GM19025 (cell line): ENCODE data around the gene ISCU.
"Not testable (repeated sequence)": the region's sequence is repeated elsewhere in the genome, so short reads cannot be mapped to it uniquely, and the experiment has no call there.

Experiments used
- ATAC-seq: cut with Tn5 transposase; IDR thresholded peaks from one replicate; pipeline ENCODE4 v1.9.1; 2021; ENCODE audit warnings: mild to moderate bottlenecking, low read depth, moderate library complexity; ENCODE audit not compliant: unreplicated experiment

Gene ISCU

DNA sequence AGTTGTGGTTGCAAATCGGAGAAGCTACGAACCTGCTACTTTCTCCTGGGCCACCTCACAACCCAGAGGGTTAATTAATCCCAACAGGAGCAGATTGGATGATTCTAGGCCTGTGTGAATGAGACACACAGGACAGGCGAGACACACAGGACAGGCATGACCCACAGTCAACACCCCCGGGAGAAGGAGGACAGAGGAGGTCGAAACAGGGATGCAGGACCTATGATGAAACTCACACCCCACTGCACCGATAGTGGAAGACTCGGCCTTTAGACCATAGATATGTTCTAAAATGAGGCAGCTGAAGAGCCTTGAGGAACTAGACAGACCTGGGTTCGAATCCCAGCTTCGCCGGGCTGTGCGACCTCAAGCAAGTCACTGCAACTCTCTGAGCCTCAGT, 23.9 kb downstream of the ISCU start:
- no peak for ATAC-seq

DNA sequence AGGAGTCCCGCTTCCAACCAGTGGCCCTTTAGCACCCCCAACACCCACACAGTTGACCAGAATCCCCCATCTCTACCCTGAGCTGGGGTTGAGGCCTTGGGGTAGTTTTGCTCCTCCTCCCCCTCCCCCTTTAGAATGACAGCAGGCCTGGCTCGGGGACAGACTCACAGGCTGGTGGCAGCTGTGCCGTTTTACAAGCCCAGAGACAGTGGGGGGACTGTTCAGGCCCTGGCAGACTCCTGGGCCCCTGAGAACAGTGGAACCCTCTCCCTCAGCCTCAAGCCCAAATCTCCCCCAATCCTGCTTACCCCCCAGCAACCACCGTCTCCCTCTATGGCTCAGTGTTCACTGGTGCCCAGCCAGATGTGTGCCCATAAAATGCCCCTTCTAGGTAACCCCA, 25.4 kb downstream of the ISCU start:
- ATAC-seq, result no peak

- no peak for ATAC-seq
These were observed 26.8 kb downstream of the ISCU start for GRCh38 chr12:108589028-108589839.

- no peak for ATAC-seq
These were observed 27.4 kb downstream of the ISCU start for GRCh38 chr12:108589840-108590229.

- not testable (repeated sequence) for ATAC-seq
These were observed 28.1 kb downstream of the ISCU start for GRCh38 chr12:108590463-108590862.

DNA sequence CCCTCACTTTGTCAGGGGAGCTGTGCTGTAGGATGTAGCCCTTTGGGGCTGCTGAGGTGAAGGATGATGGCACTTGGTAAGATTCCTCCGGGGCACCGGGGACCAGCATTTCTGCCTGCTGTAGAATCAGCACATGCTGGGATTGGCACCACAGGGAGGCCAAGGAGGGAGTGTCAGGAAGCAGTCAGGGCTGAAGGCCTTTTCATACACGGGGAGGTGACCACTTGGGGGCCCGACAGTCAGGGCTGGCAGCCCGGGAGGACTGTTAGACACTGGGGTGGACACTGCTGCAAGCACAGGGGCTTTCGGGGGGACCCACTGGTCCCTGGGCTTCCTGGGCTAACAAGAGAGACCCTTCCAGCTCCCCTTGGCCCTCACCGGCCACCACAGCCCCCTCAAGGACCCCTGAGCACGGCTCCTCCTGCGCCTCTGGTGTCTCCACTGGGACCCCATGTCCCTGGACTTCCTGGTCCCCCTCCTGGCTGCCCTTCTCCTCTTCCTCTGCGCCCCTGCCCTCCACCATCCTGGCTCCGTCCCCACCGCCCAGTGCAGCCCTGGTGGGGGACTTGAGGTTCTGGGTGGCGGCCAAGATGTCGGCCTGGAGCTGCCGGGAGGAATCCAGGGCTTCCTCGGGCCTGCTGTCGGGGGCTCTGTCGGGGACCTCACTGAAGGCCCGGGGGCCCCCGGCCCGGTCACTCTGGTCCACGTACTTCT, 29.0 kb downstream of the ISCU start:
- no peak for ATAC-seq

GRCh38 chr12:108592033-108592909, 29.9 kb downstream of the ISCU start:
- ATAC-seq, result no peak

- ATAC-seq, result no peak
These were observed 32.0 kb downstream of the ISCU start for GRCh38 chr12:108594323-108594903.

DNA sequence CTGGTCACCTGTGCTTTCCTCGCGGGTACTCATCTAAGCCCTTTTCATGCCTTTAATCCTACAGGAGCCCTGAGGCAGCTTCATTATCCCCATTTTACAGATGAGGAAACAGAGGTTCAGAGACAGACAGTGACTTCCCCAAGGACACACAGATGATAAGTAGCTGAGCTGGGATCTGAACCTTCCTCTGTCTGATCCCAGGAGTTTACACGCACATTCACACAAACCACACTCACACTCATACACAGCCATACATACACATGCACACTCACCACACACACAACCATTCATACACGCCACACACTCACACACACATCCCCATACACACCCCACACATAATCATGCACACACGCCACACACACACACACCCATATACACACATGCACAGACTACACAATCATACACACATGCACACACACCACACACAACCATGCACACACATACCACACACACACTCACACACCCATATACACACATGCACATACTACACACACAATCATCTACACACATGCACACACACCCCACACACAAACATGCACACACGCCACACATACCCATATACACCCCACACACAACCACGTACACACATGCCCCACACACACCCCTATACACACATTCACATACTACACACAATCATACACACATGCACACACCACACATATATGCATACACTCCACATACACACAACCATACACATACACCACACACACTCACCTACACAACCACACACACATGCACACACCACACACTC, 32.7 kb downstream of the ISCU start:
- ATAC-seq, result no peak

GRCh38 chr12:108595711-108596647, 33.6 kb downstream of the ISCU start:
- ATAC-seq, result no peak

- no peak for ATAC-seq
These were observed 34.6 kb downstream of the ISCU start for GRCh38 chr12:108596854-108597558.

- no peak for ATAC-seq
These were observed 35.4 kb downstream of the ISCU start, which contains the start of gene TMEM119 for GRCh38 chr12:108597559-108598471. Gene TMEM119 (minus strand): TSS chr12:108598084. CDS start chr12:108592383, 5,701 bp downstream.

DNA sequence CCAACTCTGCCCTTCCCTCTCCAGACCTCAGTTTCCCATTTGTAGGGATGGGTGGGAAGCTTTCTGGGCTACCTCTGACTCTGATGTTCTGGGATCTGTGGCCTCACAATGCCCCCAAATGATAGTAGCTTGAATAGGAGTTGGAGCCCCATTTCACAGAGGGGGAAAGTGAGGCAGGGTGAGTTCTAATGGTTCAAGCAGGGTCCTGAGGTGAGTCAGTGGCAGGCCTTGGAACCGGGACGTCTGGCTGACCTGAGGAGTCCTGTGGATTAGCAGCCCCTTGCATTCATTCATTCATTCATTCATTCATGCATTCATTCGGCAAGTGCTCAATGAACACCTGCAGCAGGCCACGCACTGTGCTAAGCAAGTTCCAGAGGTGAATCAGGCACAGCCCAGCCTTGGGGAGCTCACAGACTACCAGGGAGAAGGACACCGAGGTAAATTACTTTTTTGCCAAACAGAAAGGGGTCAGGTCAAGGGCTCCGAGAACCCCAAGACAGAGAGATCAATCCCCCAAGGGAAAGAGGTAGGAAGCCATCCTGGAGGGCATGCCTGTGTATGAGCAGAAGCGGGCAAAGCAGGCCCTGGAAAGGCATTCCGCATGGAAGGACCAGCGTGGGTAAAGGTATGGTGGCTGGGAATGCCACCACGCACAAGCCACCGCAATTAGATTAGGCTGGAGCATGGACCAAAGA, 36.3 kb downstream of the ISCU start:
- no peak for ATAC-seq

DNA sequence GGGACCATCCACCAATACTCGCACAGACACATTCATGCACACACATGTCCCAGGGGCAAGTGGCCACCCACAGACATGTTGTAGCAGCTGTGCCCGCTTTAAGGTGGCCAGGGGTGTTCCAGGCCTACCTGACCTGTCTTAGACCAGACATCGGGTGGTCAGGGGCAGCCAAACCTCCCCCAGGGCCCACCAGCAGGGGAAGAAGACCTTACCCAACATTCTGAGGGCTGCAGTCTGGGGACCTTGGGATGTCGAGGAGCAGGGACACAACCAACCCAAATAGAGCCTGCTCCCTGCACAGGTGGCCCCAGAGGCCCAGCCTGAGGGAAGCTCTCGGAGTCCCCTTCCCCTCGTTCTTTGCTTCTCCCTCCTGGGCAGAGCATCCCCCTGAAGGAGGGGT, 37.1 kb downstream of the ISCU start:
- ATAC-seq, result no peak

GRCh38 chr12:108599948-108600701, 37.7 kb downstream of the ISCU start:
- no peak for ATAC-seq

GRCh38 chr12:108600702-108601007, 38.3 kb downstream of the ISCU start:
- ATAC-seq, result no peak
